Measurements from ENCODE around the gene FUCA1.

DNA sequence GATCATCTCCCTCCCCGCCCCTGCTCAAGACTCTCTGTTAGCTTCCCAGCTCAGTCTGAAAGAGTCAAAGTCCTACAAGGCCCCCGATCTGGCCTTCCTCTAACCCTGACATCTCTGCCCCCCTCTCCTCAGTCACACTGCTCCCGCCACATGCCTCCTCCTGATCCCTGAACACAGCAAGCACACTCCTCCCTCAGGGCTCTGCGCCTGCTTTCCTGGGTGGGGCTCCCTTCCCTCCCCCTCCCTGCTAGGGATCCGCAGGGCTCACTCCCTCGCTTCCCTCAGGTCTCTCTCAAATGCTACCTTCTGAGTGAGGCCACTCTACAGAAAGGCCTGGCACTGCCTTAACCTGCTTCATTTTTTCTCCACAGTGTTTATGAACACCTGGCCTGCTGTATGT, 61.8 kb downstream of the FUCA1 start:
- TF ChIP-seq, protein P1, sequence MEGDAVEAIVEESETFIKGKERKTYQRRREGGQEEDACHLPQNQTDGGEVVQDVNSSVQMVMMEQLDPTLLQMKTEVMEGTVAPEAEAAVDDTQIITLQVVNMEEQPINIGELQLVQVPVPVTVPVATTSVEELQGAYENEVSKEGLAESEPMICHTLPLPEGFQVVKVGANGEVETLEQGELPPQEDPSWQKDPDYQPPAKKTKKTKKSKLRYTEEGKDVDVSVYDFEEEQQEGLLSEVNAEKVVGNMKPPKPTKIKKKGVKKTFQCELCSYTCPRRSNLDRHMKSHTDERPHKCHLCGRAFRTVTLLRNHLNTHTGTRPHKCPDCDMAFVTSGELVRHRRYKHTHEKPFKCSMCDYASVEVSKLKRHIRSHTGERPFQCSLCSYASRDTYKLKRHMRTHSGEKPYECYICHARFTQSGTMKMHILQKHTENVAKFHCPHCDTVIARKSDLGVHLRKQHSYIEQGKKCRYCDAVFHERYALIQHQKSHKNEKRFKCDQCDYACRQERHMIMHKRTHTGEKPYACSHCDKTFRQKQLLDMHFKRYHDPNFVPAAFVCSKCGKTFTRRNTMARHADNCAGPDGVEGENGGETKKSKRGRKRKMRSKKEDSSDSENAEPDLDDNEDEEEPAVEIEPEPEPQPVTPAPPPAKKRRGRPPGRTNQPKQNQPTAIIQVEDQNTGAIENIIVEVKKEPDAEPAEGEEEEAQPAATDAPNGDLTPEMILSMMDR (IDR thresholded peaks at IDR 0.05; ENCODE audit: low read depth, low read length, poor library complexity, severe bottlenecking), result no peak
- no peak for TF ChIP-seq EZH2phosphoT487 (IDR thresholded peaks at IDR 0.05; ENCODE audit: borderline replicate concordance, low read length)
